H1 (cell line): ENCODE data around the gene PRSS22. TPM values are rescaled to one million over a fixed set of nuclear protein-coding genes. Genes with fewer than 3 reads are reported as not detected.

Experiments used
- CTCF ChIA-PET: fragments of 300-600 bp; sonication (Branson Sonifier 250); formaldehyde crosslinking; loops from one replicate; lab custom pipeline; 2021; ENCODE audit not compliant: partially characterized antibody; lab: Charles Lee
- POLR2A ChIA-PET: fragments of 300-600 bp; sonication (Branson Sonifier 250); formaldehyde crosslinking; loops from one replicate; lab custom pipeline; 2021; ENCODE audit warnings: inconsistent platforms; ENCODE audit not compliant: partially characterized antibody; lab: Charles Lee
- DNase-seq, 2 experiments: peaks; one replicate each; pipeline versions ENCODE4 v3.0.0 to v3.0.0-alpha.2; 2010 to 2022; ENCODE audit warnings: low spot score in 2 of 2, low read depth in 1 of 2, mixed read lengths in 1 of 2
- FAIRE-seq: peaks from 2 replicates; lab custom pipeline; 2011; peaks lifted over from hg19 to GRCh38; lab: Jason Lieb, UNC
- H2AFZ ChIP-seq: 2 replicates; pipeline ENCODE4 v1.8.1; 2012; ENCODE audit warnings: low read length, inconsistent platforms
- H2AK5ac ChIP-seq: 2 replicates; pipeline ENCODE4 v1.6.1; 2013; ENCODE audit warnings: low read depth, low read length
- H2BK120ac ChIP-seq: replicated peaks from 2 replicates; pipeline ENCODE3; 2013; ENCODE audit warnings: low read depth, low read length, inconsistent platforms
- H2BK12ac ChIP-seq: 2 replicates; pipeline ENCODE4 v1.6.1; 2013; ENCODE audit warnings: low read depth, low read length
- H2BK15ac ChIP-seq: 2 replicates; pipeline ENCODE4 v1.6.1; 2013; ENCODE audit warnings: low read length
- H2BK20ac ChIP-seq: 2 replicates; pipeline ENCODE4 v1.6.1; 2013; ENCODE audit warnings: low read length
- H2BK5ac ChIP-seq: 2 replicates; pipeline ENCODE4 v1.6.1; 2013; ENCODE audit warnings: low read depth, low read length
- H3K14ac ChIP-seq: 2 replicates; pipeline ENCODE4 v1.6.1; 2013; ENCODE audit warnings: inconsistent platforms; ENCODE audit not compliant: insufficient read length
- H3K18ac ChIP-seq: 2 replicates; pipeline ENCODE4 v1.6.1; 2013; ENCODE audit warnings: low read length; ENCODE audit errors: extremely low read depth
- H3K23ac ChIP-seq: 2 replicates; pipeline ENCODE4 v1.6.1; 2013; ENCODE audit warnings: inconsistent platforms; ENCODE audit not compliant: insufficient read length
- H3K23me2 ChIP-seq: 2 replicates; pipeline ENCODE4 v1.6.1; 2013; ENCODE audit warnings: low read depth, low read length
- H3K27ac ChIP-seq: 2 replicates; pipeline ENCODE4 v1.6.1; 2011; ENCODE audit warnings: low read depth, low read length, inconsistent platforms
- H3K27me3 ChIP-seq, 4 experiments: replicated peaks in 1 of 4; 1 replicate in 1 of 4; 2 replicates in 3 of 4; pipeline versions ENCODE4 v1.6.1 to v1.8.1; 2011 to 2013; ENCODE audit warnings: low read length in 3 of 4, mild to moderate bottlenecking in 3 of 4, inconsistent platforms in 2 of 4, mixed read lengths in 2 of 4, moderate library complexity in 1 of 4; ENCODE audit not compliant: control insufficient read depth in 3 of 4, insufficient read depth in 3 of 4; ENCODE audit errors: extremely low read depth in 1 of 4
- H3K36me3 ChIP-seq, 4 experiments: 2 replicates each; pipeline versions ENCODE4 v1.6.1 to v1.8.1; 2011 to 2013; ENCODE audit warnings: mild to moderate bottlenecking in 4 of 4, low read length in 3 of 4, moderate library complexity in 2 of 4, control low read depth in 1 of 4, inconsistent platforms in 1 of 4; ENCODE audit not compliant: insufficient read depth in 4 of 4, control insufficient read depth in 2 of 4
- H3K4ac ChIP-seq: replicated peaks from 2 replicates; pipeline ENCODE3; 2013; ENCODE audit warnings: low read length, low read depth, mixed read lengths, inconsistent platforms; ENCODE audit not compliant: insufficient read length
- H3K4me1 ChIP-seq, 4 experiments: replicated peaks in 1 of 4; 1 replicate in 1 of 4; 2 replicates in 3 of 4; pipeline versions ENCODE4 v1.6.1 to v1.8.1; 2011 to 2013; ENCODE audit warnings: low read length in 3 of 4, inconsistent platforms in 2 of 4, mixed read lengths in 1 of 4; ENCODE audit not compliant: insufficient read depth in 4 of 4, control insufficient read depth in 3 of 4
- H3K4me2 ChIP-seq, 2 experiments: 2 replicates each; pipeline versions ENCODE4 v1.6.1 to v1.8.1; 2011 to 2013; ENCODE audit warnings: low read depth in 2 of 2, low read length in 2 of 2, control low read depth in 1 of 2, inconsistent platforms in 1 of 2, mild to moderate bottlenecking in 1 of 2; ENCODE audit not compliant: insufficient read depth in 1 of 2
- H3K4me3 ChIP-seq, 4 experiments: fragments of 200-600, 300-600 bp in 1 of 4; sonication (generic), shearing (Covaris generic), sonication (Bioruptor Twin) in 1 of 4; 2 replicates each; pipeline versions ENCODE4 v1.5.1 to v1.8.1; 2011 to 2016; ENCODE audit warnings: low read length in 4 of 4, low read depth in 3 of 4, control low read depth in 2 of 4, inconsistent platforms in 2 of 4, mild to moderate bottlenecking in 2 of 4, mixed read lengths in 1 of 4, moderate library complexity in 1 of 4; ENCODE audit not compliant: insufficient read depth in 2 of 4; ENCODE audit errors: extremely low read depth in 1 of 4
- H3K56ac ChIP-seq: replicated peaks from 2 replicates; pipeline ENCODE3; 2013; ENCODE audit warnings: low read depth, mild to moderate bottlenecking, mixed read lengths, low read length, inconsistent platforms; ENCODE audit not compliant: insufficient read length
- H3K79me1 ChIP-seq: 2 replicates; pipeline ENCODE4 v1.6.1; 2013; ENCODE audit warnings: low read depth, low read length, control low read depth
- H3K79me2 ChIP-seq, 2 experiments: 2 replicates each; pipeline versions ENCODE4 v1.6.1 to v1.8.1; 2012 to 2013; ENCODE audit warnings: low read length in 2 of 2, mild to moderate bottlenecking in 2 of 2, inconsistent platforms in 1 of 2; ENCODE audit not compliant: insufficient read depth in 2 of 2, control insufficient read depth in 1 of 2
- H3K9ac ChIP-seq, 4 experiments: replicated peaks in 1 of 4; 1 replicate in 1 of 4; 2 replicates in 3 of 4; pipeline versions ENCODE4 v1.6.1 to v1.8.1; 2011 to 2013; ENCODE audit warnings: low read depth in 3 of 4, low read length in 3 of 4, control low read depth in 2 of 4, mild to moderate bottlenecking in 2 of 4, moderate library complexity in 2 of 4, inconsistent platforms in 1 of 4; ENCODE audit errors: extremely low read depth in 1 of 4
- H3K9me3 ChIP-seq, 2 experiments: 2 replicates each; pipeline versions ENCODE4 v1.6.1 to v1.8.1; 2012 to 2013; ENCODE audit warnings: mild to moderate bottlenecking in 2 of 2, moderate library complexity in 2 of 2, control low read depth in 1 of 2, inconsistent platforms in 1 of 2, low read depth in 1 of 2, low read length in 1 of 2, mixed read lengths in 1 of 2; ENCODE audit not compliant: insufficient read depth in 2 of 2
- H4K20me1 ChIP-seq, 2 experiments: replicated peaks in 1 of 2; 2 replicates each; pipeline versions ENCODE3 to v1.8.1; 2011 to 2013; ENCODE audit warnings: inconsistent platforms in 2 of 2, low read length in 2 of 2, mild to moderate bottlenecking in 1 of 2; ENCODE audit not compliant: insufficient read depth in 2 of 2, control insufficient read depth in 1 of 2
- H4K5ac ChIP-seq: 2 replicates; pipeline ENCODE4 v1.6.1; 2013; ENCODE audit warnings: low read length, low read depth, mixed read lengths, inconsistent platforms; ENCODE audit not compliant: insufficient read length
- H4K8ac ChIP-seq: 2 replicates; pipeline ENCODE4 v1.8.0; 2013; ENCODE audit warnings: mild to moderate bottlenecking, moderate library complexity, low read length, inconsistent platforms; ENCODE audit not compliant: insufficient read depth; ENCODE audit errors: extremely low read depth
- H4K91ac ChIP-seq: replicated peaks from 2 replicates; pipeline ENCODE3; 2013; ENCODE audit warnings: low read length, mixed read lengths, inconsistent platforms; ENCODE audit not compliant: insufficient read length
- SIRT6 ChIP-seq: IDR thresholded peaks from one replicate; pipeline ENCODE4 v1.7.1; 2012; ENCODE audit warnings: low read length, inconsistent platforms
- SIX5 ChIP-seq: IDR thresholded peaks from 2 replicates; pipeline ENCODE4 v1.6.1; 2011; ENCODE audit warnings: mild to moderate bottlenecking, low read depth, low read length
- WGBS, 2 experiments: shearing (Covaris generic) in 1 of 2; methylation state at CpG; one replicate each; pipeline versions ENCODE4 v1.1.6 to v1.1.7; 2013 to 2015; ENCODE audit warnings: low lambda C conversion rate in 2 of 2, mixed read lengths in 2 of 2, inconsistent platforms in 1 of 2, low coverage in 1 of 2, missing lambda C conversion rate in 1 of 2; ENCODE audit not compliant: insufficient replicate concordance in 2 of 2, insufficient coverage in 1 of 2, insufficient read length in 1 of 2; ENCODE audit errors: extremely low coverage in 1 of 2, missing lambda C conversion rate in 1 of 2; 5-methylcytosine and 5-hydroxymethylcytosine counted together
- polyA plus RNA-seq, 7 experiments: library from polyadenylated mRNA; depleted of rRNA in 3 of 7; stranded (reverse) in 5 of 7; unstranded in 2 of 7; fragments of >200 nt in 5 of 7; fragments of 200-250 nt in 2 of 7; gene quantifications; 1 replicate in 5 of 7; 2 replicates in 1 of 7; 4 replicates in 1 of 7; pipeline versions ENCODE4 v1.2.1 to v1.2.3, GENCODE V29; 2011 to 2013; ENCODE audit warnings: missing spikeins in 2 of 7, mixed read lengths in 2 of 7
- total RNA-seq: library from RNA; stranded (reverse); fragmentation: NEBNext Ultra II Directional; extraction: Animal tissue kit (Norgen Biotek cat#: 25700); gene quantifications from 2 replicates; pipeline ENCODE4 v1.2.1, GENCODE V29; 2021
- TF ChIP-seq, protein P1 (sequence below), 3 experiments: IDR thresholded peaks; 1 replicate in 2 of 3; 2 replicates in 1 of 3; pipeline versions ENCODE4 v1.5.1 to v1.6.1; 2011; ENCODE audit warnings: low read length in 3 of 3, mild to moderate bottlenecking in 3 of 3, inconsistent platforms in 2 of 3, low read depth in 1 of 3, moderate library complexity in 1 of 3; ENCODE audit not compliant: insufficient read depth in 1 of 3; ENCODE audit errors: control extremely low read depth in 1 of 3

PRSS22 gene
- total and polyA plus RNA-seq, 2 of the 8 experiments (the other 6 are each of a cell fraction or from before 2014, with no cell fraction given) = 4.0 to 4.4 TPM

DNA sequence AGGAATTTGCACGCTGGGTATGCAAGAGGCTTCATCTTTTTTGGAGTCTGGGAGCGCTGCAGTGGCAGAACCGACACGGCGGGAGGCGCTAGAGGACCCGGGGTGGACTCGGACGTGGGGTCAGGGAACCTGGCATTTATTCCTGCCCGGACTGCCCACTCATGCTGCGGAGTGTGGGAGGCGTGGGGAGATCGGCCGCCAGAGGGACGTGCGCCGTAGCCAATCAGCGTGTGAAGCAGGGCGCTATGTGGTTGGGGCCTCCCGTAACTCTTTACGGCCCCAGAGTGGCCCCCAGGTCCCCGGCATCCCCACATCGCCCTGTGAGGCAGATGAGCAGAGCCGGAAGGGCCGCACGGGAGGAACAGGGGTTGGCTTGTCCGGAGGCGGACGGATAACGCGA is 36.3 kb upstream of the PRSS22 start:
- Histone ChIP-seq H2AFZ (no peak overlapping the region), H3K4me3 (no peak overlapping the region), H4K5ac (no peak overlapping the region), H2BK12ac (no peak overlapping the region), H3K36me3 (no peaks in the 10 kb centered on the region; a peak in 2 of 8 replicates), H3K14ac (no peak overlapping the region), H3K9me3 (no peaks in the 10 kb centered on the region), H4K8ac (no peak overlapping the region), H3K23me2 (no peaks in the 10 kb centered on the region), H3K18ac (no peak overlapping the region), H3K4me2 (no peak overlapping the region), H2BK120ac (no peak overlapping the region), H4K20me1 (peaks cover 0 to 7% of the 10 kb centered on the region in 2 experiments), H4K91ac (no peak overlapping the region), H2BK5ac (no peak overlapping the region), H3K23ac (no peak overlapping the region), H3K79me2 (no peaks in the 10 kb centered on the region)
- POLR2A ChIA-PET = interaction anchor here (1.7 kb wide), 1 partner anchor 12 kb away, joined by 4 read pairs; the partner anchor contains the start of gene FLYWCH2
- no peak for FAIRE-seq
- CTCF ChIA-PET = interaction anchor here (1.0 to 1.7 kb wide), 4 partner anchors 10 to 1367 kb away, joined by 3 to 5 read pairs (median 4); no protein-coding TSS in a partner anchor
- TF ChIP-seq SIRT6 (no peak), SIX5 (no peak)
- TF ChIP-seq, protein P1, sequence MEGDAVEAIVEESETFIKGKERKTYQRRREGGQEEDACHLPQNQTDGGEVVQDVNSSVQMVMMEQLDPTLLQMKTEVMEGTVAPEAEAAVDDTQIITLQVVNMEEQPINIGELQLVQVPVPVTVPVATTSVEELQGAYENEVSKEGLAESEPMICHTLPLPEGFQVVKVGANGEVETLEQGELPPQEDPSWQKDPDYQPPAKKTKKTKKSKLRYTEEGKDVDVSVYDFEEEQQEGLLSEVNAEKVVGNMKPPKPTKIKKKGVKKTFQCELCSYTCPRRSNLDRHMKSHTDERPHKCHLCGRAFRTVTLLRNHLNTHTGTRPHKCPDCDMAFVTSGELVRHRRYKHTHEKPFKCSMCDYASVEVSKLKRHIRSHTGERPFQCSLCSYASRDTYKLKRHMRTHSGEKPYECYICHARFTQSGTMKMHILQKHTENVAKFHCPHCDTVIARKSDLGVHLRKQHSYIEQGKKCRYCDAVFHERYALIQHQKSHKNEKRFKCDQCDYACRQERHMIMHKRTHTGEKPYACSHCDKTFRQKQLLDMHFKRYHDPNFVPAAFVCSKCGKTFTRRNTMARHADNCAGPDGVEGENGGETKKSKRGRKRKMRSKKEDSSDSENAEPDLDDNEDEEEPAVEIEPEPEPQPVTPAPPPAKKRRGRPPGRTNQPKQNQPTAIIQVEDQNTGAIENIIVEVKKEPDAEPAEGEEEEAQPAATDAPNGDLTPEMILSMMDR (IDR thresholded peaks at IDR 0.05; ENCODE audit: control extremely low read depth in 1 of 3, insufficient read depth in 1 of 3, low read depth in 1 of 3, low read length in 3 of 3) = peak; percentile 24 to 36 (median 35); a peak in 3 of 4 replicates
- TF ChIP-seq, all 59 proteins: peak for 1
- Histone ChIP-seq H3K27ac (no peak overlapping the region), H2BK15ac (no peak overlapping the region), H2AK5ac (no peak overlapping the region), H3K79me1 (no peaks in the 10 kb centered on the region), H3K27me3 (no peaks in the 10 kb centered on the region), H3K9ac (no peak overlapping the region), H3K56ac (no peak overlapping the region), H3K4me1 (peaks cover 0 to 3% (median 0%) of the 10 kb centered on the region in 4 experiments; a peak in 2 of 7 replicates), H3K4ac (no peak overlapping the region), H2BK20ac (no peak overlapping the region)
- 93% methylated on average over 25 of the region's 31 CpGs; no CpG with 5 or more reads in 1 of the 2 experiments for WGBS, 2 experiments
- DNase-seq = no peak
